Measurements from ENCODE around the gene CDH4.

DNA sequence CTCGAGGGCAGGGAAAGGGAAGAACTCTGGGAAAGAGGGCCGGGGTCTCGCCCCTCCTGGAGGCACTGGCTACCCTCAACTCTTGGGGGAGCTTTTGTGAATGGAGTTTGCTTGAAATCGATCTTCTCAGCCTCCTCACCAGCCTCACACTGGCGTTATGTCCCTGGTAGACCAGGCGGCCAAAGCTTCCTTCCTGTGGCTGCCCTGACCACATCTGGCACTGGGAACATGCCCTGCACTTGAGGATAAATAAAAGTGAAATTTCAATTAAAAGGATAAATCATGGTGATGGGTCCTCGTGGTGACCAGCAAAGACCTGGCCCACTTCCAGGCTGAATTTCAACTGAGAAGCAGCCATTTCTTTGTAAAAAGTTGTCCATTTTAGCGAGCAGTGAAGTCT lies 578.9 kb downstream of the CDH4 start:
- TF ChIP-seq, protein P1, sequence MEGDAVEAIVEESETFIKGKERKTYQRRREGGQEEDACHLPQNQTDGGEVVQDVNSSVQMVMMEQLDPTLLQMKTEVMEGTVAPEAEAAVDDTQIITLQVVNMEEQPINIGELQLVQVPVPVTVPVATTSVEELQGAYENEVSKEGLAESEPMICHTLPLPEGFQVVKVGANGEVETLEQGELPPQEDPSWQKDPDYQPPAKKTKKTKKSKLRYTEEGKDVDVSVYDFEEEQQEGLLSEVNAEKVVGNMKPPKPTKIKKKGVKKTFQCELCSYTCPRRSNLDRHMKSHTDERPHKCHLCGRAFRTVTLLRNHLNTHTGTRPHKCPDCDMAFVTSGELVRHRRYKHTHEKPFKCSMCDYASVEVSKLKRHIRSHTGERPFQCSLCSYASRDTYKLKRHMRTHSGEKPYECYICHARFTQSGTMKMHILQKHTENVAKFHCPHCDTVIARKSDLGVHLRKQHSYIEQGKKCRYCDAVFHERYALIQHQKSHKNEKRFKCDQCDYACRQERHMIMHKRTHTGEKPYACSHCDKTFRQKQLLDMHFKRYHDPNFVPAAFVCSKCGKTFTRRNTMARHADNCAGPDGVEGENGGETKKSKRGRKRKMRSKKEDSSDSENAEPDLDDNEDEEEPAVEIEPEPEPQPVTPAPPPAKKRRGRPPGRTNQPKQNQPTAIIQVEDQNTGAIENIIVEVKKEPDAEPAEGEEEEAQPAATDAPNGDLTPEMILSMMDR (IDR thresholded peaks at IDR 0.05), result no peak
- no peak for TF ChIP-seq EZH2 (IDR thresholded peaks at IDR 0.05)
- TF ChIP-seq EZH2phosphoT487 (IDR thresholded peaks at IDR 0.05), result no peak

All from neural progenitor cell (in vitro differentiated cells).